22Rv1 (cell line): ENCODE measurements around the gene COL6A3.

ENCODE experiments used
- H3K27ac ChIP-seq: fragments of 450-650 bp; 2 replicates; pipeline ENCODE4 v1.5.1; 2017
- CTCF ChIP-seq: fragments of 450-650 bp; IDR thresholded peaks from 2 replicates; pipeline ENCODE4 v1.5.1; 2017; ENCODE audit warnings: mild to moderate bottlenecking
- ZFX ChIP-seq: fragments of 450-650 bp; IDR thresholded peaks from 2 replicates; pipeline ENCODE4 v1.6.1; 2017; ENCODE audit warnings: antibody characterized with exemption, borderline replicate concordance

The COL6A3 gene

GRCh38 chr2:237283131-237283928, 130.6 kb downstream of the COL6A3 start:
- no peak overlapping the region for H3K27ac ChIP-seq
- TF ChIP-seq CTCF (no peak), ZFX (no peak)

GRCh38 chr2:237282568-237283128, 131.3 kb downstream of the COL6A3 start:
- no peak overlapping the region for H3K27ac ChIP-seq
- TF ChIP-seq CTCF (no peak), ZFX (no peak)

GRCh38 chr2:237281836-237282306, 132.1 kb downstream of the COL6A3 start:
- H3K27ac ChIP-seq, result no peak overlapping the region
- TF ChIP-seq ZFX (no peak), CTCF (no peak)

GRCh38 chr2:237280939-237281338, 133.0 kb downstream of the COL6A3 start:
- TF ChIP-seq ZFX (no peak), CTCF (no peak)
- H3K27ac ChIP-seq, result no peak overlapping the region

- TF ChIP-seq CTCF, result no peak
- TF ChIP-seq ZFX, result no peak
- H3K27ac ChIP-seq, result no peak overlapping the region
These were observed 133.7 kb downstream of the COL6A3 start for GRCh38 chr2:237280229-237280628.

- no peak for TF ChIP-seq ZFX
- no peak for TF ChIP-seq CTCF
- H3K27ac ChIP-seq, result no peak overlapping the region
These were observed 134.8 kb downstream of the COL6A3 start for GRCh38 chr2:237279012-237279768.

GRCh38 chr2:237278568-237278967, 135.4 kb downstream of the COL6A3 start:
- TF ChIP-seq CTCF (no peak), ZFX (no peak)

More at GRCh38 chr2:237278568-237278967, 135.4 kb downstream of the COL6A3 start:
- no peak overlapping the region for H3K27ac ChIP-seq
